Measurements from ENCODE around the gene TMEM9. TPM values are rescaled to one million over a fixed set of nuclear protein-coding genes. Genes with fewer than 3 reads are reported as not detected.
"Not testable (repeated sequence)": the region's sequence is repeated elsewhere in the genome, so short reads cannot be mapped to it uniquely, and the experiment has no call there.

Gene TMEM9
- total RNA-seq, 1 donor from 2014 or later: 109 TPM

DNA sequence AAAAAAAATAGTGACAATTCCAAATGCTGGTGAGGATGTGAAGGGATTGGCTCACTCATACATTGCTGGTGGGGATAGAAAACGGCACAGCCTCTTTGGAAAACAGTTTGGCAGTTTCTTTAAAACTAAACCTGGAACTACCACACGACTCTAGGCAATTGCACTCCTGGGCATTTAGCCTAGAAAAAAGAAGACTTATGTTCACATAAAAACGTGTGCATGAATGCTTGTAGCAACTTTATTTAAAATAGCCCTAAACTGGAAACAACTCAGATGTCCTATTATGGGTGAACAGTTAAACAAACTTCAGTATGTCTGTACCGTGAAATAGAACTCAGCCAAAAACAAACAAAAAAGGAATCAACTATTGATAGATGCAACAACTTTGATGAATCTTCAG is 9.4 kb upstream of the TMEM9 start:
- no peak overlapping the region for H3K4me3 Mint-ChIP-seq
- H4K20me1 ChIP-seq (ENCODE audit: low read depth): no peaks in the 10 kb centered on the region
- H3K9me3 ChIP-seq (ENCODE audit: low read depth): no peaks in the 10 kb centered on the region
- no peak overlapping the region for H3K9ac ChIP-seq
- TF ChIP-seq, protein P1, sequence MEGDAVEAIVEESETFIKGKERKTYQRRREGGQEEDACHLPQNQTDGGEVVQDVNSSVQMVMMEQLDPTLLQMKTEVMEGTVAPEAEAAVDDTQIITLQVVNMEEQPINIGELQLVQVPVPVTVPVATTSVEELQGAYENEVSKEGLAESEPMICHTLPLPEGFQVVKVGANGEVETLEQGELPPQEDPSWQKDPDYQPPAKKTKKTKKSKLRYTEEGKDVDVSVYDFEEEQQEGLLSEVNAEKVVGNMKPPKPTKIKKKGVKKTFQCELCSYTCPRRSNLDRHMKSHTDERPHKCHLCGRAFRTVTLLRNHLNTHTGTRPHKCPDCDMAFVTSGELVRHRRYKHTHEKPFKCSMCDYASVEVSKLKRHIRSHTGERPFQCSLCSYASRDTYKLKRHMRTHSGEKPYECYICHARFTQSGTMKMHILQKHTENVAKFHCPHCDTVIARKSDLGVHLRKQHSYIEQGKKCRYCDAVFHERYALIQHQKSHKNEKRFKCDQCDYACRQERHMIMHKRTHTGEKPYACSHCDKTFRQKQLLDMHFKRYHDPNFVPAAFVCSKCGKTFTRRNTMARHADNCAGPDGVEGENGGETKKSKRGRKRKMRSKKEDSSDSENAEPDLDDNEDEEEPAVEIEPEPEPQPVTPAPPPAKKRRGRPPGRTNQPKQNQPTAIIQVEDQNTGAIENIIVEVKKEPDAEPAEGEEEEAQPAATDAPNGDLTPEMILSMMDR (IDR thresholded peaks at IDR 0.05): no peak
- no peak for TF ChIP-seq EZH2phosphoT487 (IDR thresholded peaks at IDR 0.05)
- TF ChIP-seq EZH2 (IDR thresholded peaks at IDR 0.05): no peak
- no peaks in the 10 kb centered on the region for H3K27me3 Mint-ChIP-seq (ENCODE audit: insufficient read depth, low read depth)
- H3F3A ChIP-seq (ENCODE audit: low read depth): no peaks in the 10 kb centered on the region
- no peak overlapping the region for H3K4me2 ChIP-seq
- H3K27ac Mint-ChIP-seq: no peak overlapping the region
- no peaks in the 10 kb centered on the region for H3K79me2 ChIP-seq (ENCODE audit: low read depth)
- no peak overlapping the region for H3K4me3 ChIP-seq
- peaks cover 7% of the 10 kb centered on the region for H3K4me1 Mint-ChIP-seq
- H3K36me3 Mint-ChIP-seq: no peaks in the 10 kb centered on the region
- H2AFZ ChIP-seq (replicated peaks): no peak overlapping the region
- peaks cover under 1% of the 10 kb centered on the region for H3K27me3 ChIP-seq
- H3K9me3 Mint-ChIP-seq: no peaks in the 10 kb centered on the region
- H3K36me3 ChIP-seq: no peaks in the 10 kb centered on the region
- DNase-seq (ENCODE audit: low spot score): no peak
- no peaks in the 10 kb centered on the region for H3K4me1 ChIP-seq
- no peak overlapping the region for H3K27ac ChIP-seq

DNA sequence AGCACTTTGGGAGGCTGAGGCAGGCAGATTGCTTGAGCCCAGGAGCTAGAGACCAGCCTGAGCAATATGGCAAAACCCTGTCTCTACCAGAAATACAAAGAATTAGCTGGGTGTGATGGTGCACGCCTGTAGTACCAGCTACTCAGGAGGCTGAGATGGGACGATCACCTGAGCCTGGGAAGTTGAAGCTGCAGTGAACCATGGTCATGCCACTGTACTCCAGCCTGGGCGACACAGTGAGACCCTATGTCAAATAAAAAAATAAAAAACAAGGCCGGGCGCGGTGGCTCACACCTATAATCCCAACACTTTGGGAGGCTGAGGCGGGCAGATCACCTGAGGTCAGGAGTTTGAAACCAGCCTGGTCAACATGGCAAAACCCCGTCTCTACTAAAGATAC is 8.8 kb upstream of the TMEM9 start:
- not testable (repeated sequence) for H3K9me3 ChIP-seq (ENCODE audit: low read depth); H3F3A ChIP-seq (ENCODE audit: low read depth); H3K36me3 ChIP-seq; H4K20me1 ChIP-seq (ENCODE audit: low read depth); H2AFZ ChIP-seq (replicated peaks); H3K9me3 Mint-ChIP-seq; H3K4me1 Mint-ChIP-seq; DNase-seq (ENCODE audit: low spot score); H3K27me3 Mint-ChIP-seq (ENCODE audit: insufficient read depth, low read depth); H3K27ac Mint-ChIP-seq; H3K79me2 ChIP-seq (ENCODE audit: low read depth); H3K4me3 ChIP-seq; H3K27me3 ChIP-seq; H3K27ac ChIP-seq; H3K4me2 ChIP-seq; H3K9ac ChIP-seq; H3K4me3 Mint-ChIP-seq; H3K36me3 Mint-ChIP-seq; H3K4me1 ChIP-seq

DNA sequence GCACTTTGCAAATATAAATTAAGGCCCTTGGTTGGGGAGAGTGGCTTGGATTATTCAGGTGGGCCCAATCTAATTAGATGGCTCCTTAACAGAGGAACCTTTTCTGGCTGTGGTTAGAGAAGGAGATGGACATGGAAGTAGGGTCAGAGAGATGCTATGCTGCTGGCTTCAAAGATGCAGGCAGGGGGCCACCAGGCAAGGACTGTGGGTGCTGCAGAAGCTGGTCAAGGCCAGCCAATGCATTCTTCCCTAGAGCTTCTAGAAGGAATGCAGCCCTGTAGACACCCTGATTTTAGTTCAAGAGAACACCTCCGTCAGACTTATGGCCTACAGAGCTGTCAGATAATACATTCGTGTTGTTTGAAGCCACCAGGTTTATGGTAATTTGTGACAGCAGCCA is 3.7 kb upstream of the TMEM9 start:
- no peak overlapping the region for H3K27ac ChIP-seq
- H3K9ac ChIP-seq: no peak overlapping the region
- no peaks in the 10 kb centered on the region for H3K27me3 ChIP-seq
- H3K9me3 ChIP-seq (ENCODE audit: low read depth): no peaks in the 10 kb centered on the region
- no peak for DNase-seq (ENCODE audit: low spot score)
- TF ChIP-seq EZH2phosphoT487 (IDR thresholded peaks at IDR 0.05) (no peak), EZH2 (IDR thresholded peaks at IDR 0.05) (no peak)
- TF ChIP-seq, protein P1 (IDR thresholded peaks at IDR 0.05): no peak
- no peak overlapping the region for H3K27ac Mint-ChIP-seq
- no peaks in the 10 kb centered on the region for H3F3A ChIP-seq (ENCODE audit: low read depth)
- H3K36me3 Mint-ChIP-seq: no peaks in the 10 kb centered on the region
- H3K4me1 ChIP-seq: peaks cover 5% of the 10 kb centered on the region
- H4K20me1 ChIP-seq (ENCODE audit: low read depth): peaks cover 8% of the 10 kb centered on the region
- peaks cover 4% of the 10 kb centered on the region for H3K27me3 Mint-ChIP-seq (ENCODE audit: insufficient read depth, low read depth)
- H3K4me3 Mint-ChIP-seq: no peak overlapping the region
- H3K4me1 Mint-ChIP-seq: peaks cover 12% of the 10 kb centered on the region
- no peak overlapping the region for H3K4me3 ChIP-seq
- H3K4me2 ChIP-seq: no peak overlapping the region
- H3K79me2 ChIP-seq (ENCODE audit: low read depth): peaks cover 12% of the 10 kb centered on the region
- H2AFZ ChIP-seq (replicated peaks): no peak overlapping the region
- no peaks in the 10 kb centered on the region for H3K36me3 ChIP-seq
- H3K9me3 Mint-ChIP-seq: no peaks in the 10 kb centered on the region

DNA sequence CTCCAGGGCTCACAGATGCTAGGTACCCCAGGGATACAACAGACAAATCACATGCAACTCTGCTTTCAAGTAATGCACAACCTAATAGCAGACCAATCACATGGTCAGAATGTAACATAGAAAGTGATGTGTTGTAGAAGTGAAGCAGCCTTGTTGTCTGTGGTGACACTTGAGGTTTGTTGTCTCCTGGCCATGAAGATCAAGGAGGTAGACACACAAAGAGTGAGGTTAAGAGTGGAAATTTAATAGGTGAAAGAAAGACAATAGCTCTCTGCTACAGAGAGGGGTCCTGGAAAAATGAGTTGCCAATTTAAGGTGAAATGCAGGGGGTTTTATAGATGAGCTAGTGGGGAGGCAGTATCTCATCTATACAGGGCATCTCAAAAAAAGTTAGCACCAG is 2.5 kb upstream of the TMEM9 start:
- Histone ChIP-seq H4K20me1 (ENCODE audit: low read depth) (peaks cover 20% of the 10 kb centered on the region), H3F3A (ENCODE audit: low read depth) (no peaks in the 10 kb centered on the region), H3K4me1 (peaks cover 9% of the 10 kb centered on the region), H3K4me2 (no peak overlapping the region), H2AFZ (replicated peaks) (no peak overlapping the region), H3K9me3 (ENCODE audit: low read depth) (no peaks in the 10 kb centered on the region), H3K4me3 (no peak overlapping the region), H3K27me3 (no peaks in the 10 kb centered on the region), H3K36me3 (no peaks in the 10 kb centered on the region), H3K79me2 (ENCODE audit: low read depth) (peaks cover 22% of the 10 kb centered on the region), H3K9ac (no peak overlapping the region), H3K27ac (no peak overlapping the region)
- TF ChIP-seq, protein P1 (IDR thresholded peaks at IDR 0.05): no peak
- TF ChIP-seq EZH2phosphoT487 (IDR thresholded peaks at IDR 0.05) (no peak), EZH2 (IDR thresholded peaks at IDR 0.05) (no peak)
- Mint-ChIP-seq H3K36me3 (peaks cover 2% of the 10 kb centered on the region), H3K27ac (no peak overlapping the region), H3K9me3 (no peaks in the 10 kb centered on the region), H3K4me1 (peaks cover 19% of the 10 kb centered on the region), H3K27me3 (ENCODE audit: insufficient read depth, low read depth) (peaks cover 4% of the 10 kb centered on the region), H3K4me3 (no peak overlapping the region)
- no peak for DNase-seq (ENCODE audit: low spot score)

Data from neural progenitor cell (in vitro differentiated cells).